Measurements from ENCODE around the gene COBL. TPM values are rescaled to one million over a fixed set of nuclear protein-coding genes. Genes with fewer than 3 reads are reported as not detected.

COBL gene
- polyA plus RNA-seq, 1 donor (not counting 4 experiments of a cell fraction or from before 2014, with no cell fraction given): 4.5 TPM

DNA sequence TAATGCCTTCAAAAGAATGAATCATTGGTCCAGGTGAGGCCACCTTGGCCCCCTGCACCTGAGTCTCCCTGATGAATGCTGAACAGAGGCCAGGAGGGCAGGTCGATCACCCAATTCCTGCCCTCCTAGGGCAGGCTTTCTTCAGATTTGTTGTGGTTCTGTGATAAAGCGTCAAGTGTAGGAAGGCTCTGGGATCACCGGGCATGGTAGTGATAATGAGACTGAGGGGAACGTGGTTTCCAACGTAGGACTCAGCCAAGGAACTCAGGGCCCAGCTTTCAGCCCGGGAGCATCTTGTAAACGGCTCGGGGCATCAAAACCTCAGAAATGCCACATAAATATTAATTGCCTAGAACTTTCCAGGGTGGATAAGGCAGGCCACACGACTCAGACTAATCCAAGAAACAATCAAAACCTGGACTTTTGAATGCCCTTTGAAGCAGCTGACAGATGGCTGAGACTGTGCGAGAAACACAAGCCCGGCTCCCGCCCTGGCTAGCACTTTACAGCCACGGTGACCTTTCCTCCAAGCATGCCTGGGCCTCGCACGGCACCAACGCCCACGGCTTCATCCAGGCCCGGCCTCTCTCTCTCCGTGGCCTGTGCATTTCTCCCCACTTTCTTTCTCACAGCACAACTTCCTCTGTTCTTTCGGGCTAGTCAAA is 294.6 kb downstream of the COBL start:
- Histone ChIP-seq H3K9me3 (ENCODE audit: control insufficient read depth, low read depth, low read length) (no peaks in the 10 kb centered on the region), H3K4me1 (ENCODE audit: control insufficient read depth, extremely low read depth, insufficient read depth, low read length) (no peaks in the 10 kb centered on the region), H4K20me1 (ENCODE audit: control insufficient read depth, extremely low read depth, insufficient read depth, low read length) (no peaks in the 10 kb centered on the region), H3K36me3 (ENCODE audit: control insufficient read depth in 2 of 2, extremely low read depth in 1 of 2, insufficient read depth in 2 of 2, low read length in 2 of 2) (no peaks in the 10 kb centered on the region), H3K27me3 (ENCODE audit: control insufficient read depth, extremely low read depth, insufficient read depth, low read length) (no peaks in the 10 kb centered on the region), H3K79me2 (ENCODE audit: control insufficient read depth, insufficient read depth, low read length) (no peaks in the 10 kb centered on the region), H3K9me1 (ENCODE audit: control insufficient read depth, extremely low read depth, insufficient read depth, low read length) (no peaks in the 10 kb centered on the region), H3K9ac (ENCODE audit: control insufficient read depth, extremely low read depth, insufficient read depth, low read length) (no peak overlapping the region), H2AFZ (ENCODE audit: control insufficient read depth, low read length) (no peak overlapping the region), H3K27ac (ENCODE audit: control insufficient read depth, insufficient read depth, low read length) (no peak overlapping the region), H3K4me2 (ENCODE audit: control insufficient read depth, extremely low read depth, insufficient read depth, low read depth, low read length) (no peak overlapping the region), H3K4me3 (ENCODE audit: control insufficient read depth in 2 of 3, extremely low read depth in 1 of 3, insufficient read depth in 2 of 3, low read depth in 1 of 3, low read length in 3 of 3) (no peak overlapping the region)
- no peak for FAIRE-seq
- dilution Hi-C loops (cut with MboI; ENCODE audit: extremely low pct_ligation_motif_present, low sequenced_read_pairs): no loop called here
- no peak for TF ChIP-seq CTCF (optimal IDR thresholded peaks at IDR 0.05 in 1 of 3, IDR thresholded peaks at IDR 0.05 in 1 of 3, conservative IDR thresholded peaks at IDR 0.05 in 1 of 3; ENCODE audit: extremely low read depth in 1 of 3, insufficient read depth in 2 of 3, low read length in 3 of 3)
- TF ChIP-seq EZH2 (IDR thresholded peaks at IDR 0.05; ENCODE audit: low read length): no peak
- no peak for DNase-seq (ENCODE audit: low read depth, low spot score)

DNA sequence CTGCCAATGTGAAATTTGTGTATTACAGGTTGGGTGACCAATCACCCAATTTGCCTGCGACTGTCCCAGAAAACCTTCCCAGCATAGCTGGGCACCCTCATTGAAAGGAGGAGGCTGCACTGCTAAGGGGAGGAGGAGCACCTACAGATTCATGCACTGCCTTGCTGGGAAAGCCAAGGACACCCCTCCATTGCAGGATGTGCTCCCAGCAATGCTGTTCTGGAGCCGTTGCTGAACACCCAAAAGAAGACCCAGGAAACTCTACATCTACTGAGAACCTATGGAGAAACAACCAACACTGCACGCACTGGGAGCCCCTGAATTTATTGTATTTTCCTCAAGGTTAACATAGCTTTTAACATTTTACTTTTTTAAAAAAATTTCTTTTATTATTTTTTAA is 295.7 kb downstream of the COBL start:
- Histone ChIP-seq H3K27ac (ENCODE audit: control insufficient read depth, insufficient read depth, low read length) (no peak overlapping the region), H4K20me1 (ENCODE audit: control insufficient read depth, extremely low read depth, insufficient read depth, low read length) (no peaks in the 10 kb centered on the region), H3K9me3 (ENCODE audit: control insufficient read depth, low read depth, low read length) (no peaks in the 10 kb centered on the region), H3K27me3 (ENCODE audit: control insufficient read depth, extremely low read depth, insufficient read depth, low read length) (no peaks in the 10 kb centered on the region), H3K4me1 (ENCODE audit: control insufficient read depth, extremely low read depth, insufficient read depth, low read length) (no peaks in the 10 kb centered on the region), H3K9ac (ENCODE audit: control insufficient read depth, extremely low read depth, insufficient read depth, low read length) (no peak overlapping the region), H3K36me3 (ENCODE audit: control insufficient read depth in 2 of 2, extremely low read depth in 1 of 2, insufficient read depth in 2 of 2, low read length in 2 of 2) (no peaks in the 10 kb centered on the region), H3K79me2 (ENCODE audit: control insufficient read depth, insufficient read depth, low read length) (no peaks in the 10 kb centered on the region), H3K4me3 (ENCODE audit: control insufficient read depth in 2 of 3, extremely low read depth in 1 of 3, insufficient read depth in 2 of 3, low read depth in 1 of 3, low read length in 3 of 3) (no peak overlapping the region), H2AFZ (ENCODE audit: control insufficient read depth, low read length) (no peak overlapping the region), H3K9me1 (ENCODE audit: control insufficient read depth, extremely low read depth, insufficient read depth, low read length) (no peaks in the 10 kb centered on the region), H3K4me2 (ENCODE audit: control insufficient read depth, extremely low read depth, insufficient read depth, low read depth, low read length) (no peak overlapping the region)
- DNase-seq (ENCODE audit: low read depth, low spot score): no peak
- no peak for FAIRE-seq
- TF ChIP-seq EZH2 (IDR thresholded peaks at IDR 0.05; ENCODE audit: low read length): no peak
- no peak for TF ChIP-seq CTCF (optimal IDR thresholded peaks at IDR 0.05 in 1 of 3, IDR thresholded peaks at IDR 0.05 in 1 of 3, conservative IDR thresholded peaks at IDR 0.05 in 1 of 3; ENCODE audit: extremely low read depth in 1 of 3, insufficient read depth in 2 of 3, low read length in 3 of 3)
- dilution Hi-C loops (cut with MboI; ENCODE audit: extremely low pct_ligation_motif_present, low sequenced_read_pairs): no loop called here
